AG04450 (cell line): ENCODE data around the gene RTN1. TPM values are rescaled to one million over a fixed set of nuclear protein-coding genes. Genes with fewer than 3 reads are reported as not detected.

Experiments used
- CTCF ChIA-PET: fragments of 300-600, 350-600 bp; formaldehyde crosslinking; extraction: SDS; loops from one replicate; lab custom pipeline; 2022; ENCODE audit warnings: antibody characterized with exemption, inconsistent platforms; lab: Charles Lee
- POLR2A ChIA-PET: fragments of 350-600 bp; formaldehyde crosslinking; extraction: SDS; loops from one replicate; lab custom pipeline; 2021; ENCODE audit warnings: antibody characterized with exemption, inconsistent platforms; lab: Yijun Ruan, JAX
- DNase-seq: peaks from one replicate; pipeline ENCODE4 v3.0.0-alpha.2; 2011; ENCODE audit warnings: low read depth, low spot score
- H3K27ac ChIP-seq: one replicate; pipeline ENCODE4 v1.5.1; 2012; ENCODE audit warnings: low read depth, low read length, control low read depth
- H3K27me3 ChIP-seq: one replicate; pipeline ENCODE4 v1.6.0; 2012; ENCODE audit warnings: low read length; ENCODE audit not compliant: control insufficient read depth, insufficient read depth
- H3K4me3 ChIP-seq: 2 replicates; pipeline ENCODE4 v1.5.1; 2011; ENCODE audit warnings: mild to moderate bottlenecking, low read depth, low read length, control low read depth
- H3K9me3 ChIP-seq: 2 replicates; pipeline ENCODE4 v1.5.1; 2012; ENCODE audit warnings: low read length; ENCODE audit not compliant: control insufficient read depth, insufficient read depth
- CTCF ChIP-seq: IDR thresholded peaks from 2 replicates; pipeline ENCODE4 v1.5.1; 2011; ENCODE audit warnings: low read depth, low read length, control low read depth, inconsistent platforms
- polyA plus RNA-seq: library from polyadenylated mRNA; depleted of rRNA; stranded (reverse); fragments of >200 nt; gene quantifications from 2 replicates; pipeline ENCODE4 v1.2.3, GENCODE V29; 2011

Gene RTN1
- polyA plus RNA-seq, 1 experiment = 0.98 TPM

- CTCF ChIA-PET = no interaction called here
- POLR2A ChIA-PET = no interaction called here
- Histone ChIP-seq H3K27me3 (no peaks in the 10 kb centered on the region), H3K4me3 (no peak overlapping the region), H3K27ac (no peak overlapping the region), H3K9me3 (no peaks in the 10 kb centered on the region)
- no peak for TF ChIP-seq CTCF
- DNase-seq = no peak
Observed at GRCh38 chr14:59913187-59913586, 42.6 kb upstream of the RTN1 start.

GRCh38 chr14:59912443-59912842 is 41.9 kb upstream of the RTN1 start:
- DNase-seq = no peak
- POLR2A ChIA-PET = no interaction called here
- Histone ChIP-seq H3K4me3 (no peak overlapping the region), H3K27ac (no peak overlapping the region), H3K27me3 (no peaks in the 10 kb centered on the region), H3K9me3 (no peaks in the 10 kb centered on the region)
- CTCF ChIA-PET = no interaction called here
- no peak for TF ChIP-seq CTCF

GRCh38 chr14:59905188-59905587 is 34.6 kb upstream of the RTN1 start:
- TF ChIP-seq CTCF = no peak
- DNase-seq = no peak
- POLR2A ChIA-PET = no interaction called here
- Histone ChIP-seq H3K4me3 (no peak overlapping the region), H3K27me3 (no peaks in the 10 kb centered on the region), H3K27ac (no peak overlapping the region), H3K9me3 (no peaks in the 10 kb centered on the region)
- CTCF ChIA-PET = no interaction called here

- POLR2A ChIA-PET = no interaction called here
- DNase-seq = no peak
- CTCF ChIA-PET = no interaction called here
Observed at GRCh38 chr14:59904184-59904583, 33.6 kb upstream of the RTN1 start.

GRCh38 chr14:59900556-59900955 is 30.0 kb upstream of the RTN1 start:
- Histone ChIP-seq H3K27me3 (peaks cover 2% of the 10 kb centered on the region), H3K27ac (no peak overlapping the region), H3K9me3 (no peaks in the 10 kb centered on the region), H3K4me3 (no peak overlapping the region)
- CTCF ChIA-PET = no interaction called here
- POLR2A ChIA-PET = no interaction called here
- no peak for DNase-seq
- no peak for TF ChIP-seq CTCF

More at GRCh38 chr14:59904184-59904583, 33.6 kb upstream of the RTN1 start:
- TF ChIP-seq CTCF = no peak
- Histone ChIP-seq H3K27ac (no peak overlapping the region), H3K9me3 (no peaks in the 10 kb centered on the region), H3K4me3 (no peak overlapping the region), H3K27me3 (peaks cover 2% of the 10 kb centered on the region)
